Transverse colon (tissue), 4 donors: ENCODE measurements around the gene CMKLR1. TPM values are rescaled to one million over a fixed set of nuclear protein-coding genes. Genes with fewer than 3 reads are reported as not detected.

Experiments
- DNase-seq: peaks from one replicate; pipeline ENCODE4 v3.0.0-alpha.2; 2019
- H3K27ac ChIP-seq, 4 donors: fragments of 200-600 bp; sonication (generic); 2 replicates each; pipeline ENCODE4 v1.5.1; 2016 to 2018; ENCODE audit warnings: inconsistent platforms in 4 of 4
- H3K27me3 ChIP-seq: fragments of 200-600 bp; sonication (generic); 2 replicates; pipeline ENCODE4 v1.5.1; 2017; ENCODE audit warnings: inconsistent platforms
- H3K36me3 ChIP-seq, 4 donors: fragments of 200-600 bp; sonication (generic); 2 replicates each; pipeline ENCODE4 v1.5.1; 2017 to 2019; ENCODE audit warnings: inconsistent platforms in 4 of 4
- H3K4me1 ChIP-seq, 4 donors: fragments of 200-600 bp; sonication (generic); 2 replicates each; pipeline ENCODE4 v1.5.1; 2017 to 2020; ENCODE audit warnings: inconsistent platforms in 4 of 4
- H3K4me3 ChIP-seq, 4 donors: fragments of 200-600 bp; sonication (generic); 1 replicate in 1 of 4; 2 replicates in 3 of 4; pipeline versions ENCODE4 v1.5.1 to v1.6.1; 2017 to 2019; ENCODE audit warnings: inconsistent platforms in 4 of 4
- H3K9me3 ChIP-seq, 2 donors: fragments of 200-600 bp; sonication (generic); 2 replicates each; pipeline ENCODE4 v1.5.1; 2017 to 2019; ENCODE audit warnings: inconsistent platforms in 2 of 2
- CTCF ChIP-seq, 5 experiments: fragments of 200-600 bp in 3 of 5; fragments of 450-650 bp in 2 of 5; sonication (generic) in 3 of 5; IDR thresholded peaks; 1 replicate in 2 of 5; 2 replicates in 3 of 5; pipeline ENCODE4 v1.5.1; 2016 to 2017; ENCODE audit warnings: antibody characterized with exemption in 5 of 5, inconsistent platforms in 3 of 5, mild to moderate bottlenecking in 2 of 5, moderate library complexity in 1 of 5
- EP300 ChIP-seq: sonication (generic); formaldehyde crosslinking; IDR thresholded peaks from one replicate; pipeline ENCODE4 v1.6.1; 2017; ENCODE audit warnings: antibody characterized with exemption, low read depth
- POLR2A ChIP-seq: fragments of 450-650 bp; IDR thresholded peaks from one replicate; pipeline ENCODE4 v1.6.1; 2016; ENCODE audit warnings: antibody characterized with exemption, mild to moderate bottlenecking, moderate library complexity
- POLR2AphosphoS5 ChIP-seq, 3 donors: sonication (generic); formaldehyde crosslinking; IDR thresholded peaks; one replicate each; pipeline ENCODE4 v1.6.1; 2016; ENCODE audit warnings: antibody characterized with exemption in 3 of 3
- WGBS, 2 donors: methylation state at CpG; one replicate each; pipeline ENCODE4 v1.1.5; 2018; ENCODE audit warnings: low coverage in 1 of 2; 5-methylcytosine and 5-hydroxymethylcytosine counted together
- in situ Hi-C, 4 donors: fragments of 200-750 bp; cut with MboI; loops; one replicate each; pipeline versions ENCODE4 v1.15.0 to v1.15.1; 2017; ENCODE audit warnings: low sequenced_read_pairs in 3 of 4, low pct_ligation_motif_present in 1 of 4, low pct_unique_long_range_greater_than_20kb in 1 of 4
- intact Hi-C: fragments of 100-400 bp; cut with DNase I; formaldehyde crosslinking; loops from one replicate; pipeline ENCODE4 v1.15.1; 2023; ENCODE audit warnings: low total_unique reads
- total RNA-seq, 4 donors: library from RNA; depleted of rRNA; stranded (reverse); fragments of >200 nt; gene quantifications; one replicate each; pipeline ENCODE4 v1.1.0, GENCODE V29; 2016

CMKLR1 gene
- total RNA-seq, 4 donors from 2014 or later = 4.2 to 13.5 (median 4.5) TPM

GRCh38 chr12:108367436-108367835, 28.3 kb upstream of the CMKLR1 start:
- 88% methylated on average over 7 of the region's 7 CpGs; no CpG with 5 or more reads in 1 of the 2 donors for WGBS, 2 donors
- H3K4me3 ChIP-seq = no peak overlapping the region
- in situ Hi-C loops (no loop called here), intact Hi-C loops (no loop called here)
- H3K27ac ChIP-seq = no peak overlapping the region
- H3K36me3 ChIP-seq = no peaks in the 10 kb centered on the region
- no peak for DNase-seq
- H3K9me3 ChIP-seq = no peaks in the 10 kb centered on the region
- no peaks in the 10 kb centered on the region for H3K27me3 ChIP-seq
- TF ChIP-seq EP300 (no peak), POLR2AphosphoS5 (IDR thresholded peaks at IDR 0.05) (no peak), CTCF (IDR thresholded peaks at IDR 0.05) (no peak), POLR2A (no peak)
- H3K4me1 ChIP-seq = no peaks in the 10 kb centered on the region

GRCh38 chr12:108365324-108365723, 26.2 kb upstream of the CMKLR1 start:
- no peak overlapping the region for H3K4me3 ChIP-seq
- no peaks in the 10 kb centered on the region for H3K9me3 ChIP-seq
- H3K4me1 ChIP-seq = no peaks in the 10 kb centered on the region
- TF ChIP-seq EP300 (no peak), POLR2AphosphoS5 (IDR thresholded peaks at IDR 0.05) (no peak), POLR2A (no peak), CTCF (IDR thresholded peaks at IDR 0.05) (no peak)
- in situ Hi-C loops (no loop called here), intact Hi-C loops (no loop called here)
- H3K27ac ChIP-seq = no peak overlapping the region
- DNase-seq = no peak
- no peaks in the 10 kb centered on the region for H3K27me3 ChIP-seq
- H3K36me3 ChIP-seq = no peaks in the 10 kb centered on the region

- WGBS, 2 donors = 85 to 100% methylated on average over 1 to 3 of the region's 3 CpGs
Observed at GRCh38 chr12:108364879-108365278, 25.8 kb upstream of the CMKLR1 start.

GRCh38 chr12:108363565-108363964, 24.5 kb upstream of the CMKLR1 start:
- Histone ChIP-seq H3K4me3 (no peak overlapping the region), H3K4me1 (no peaks in the 10 kb centered on the region), H3K36me3 (no peaks in the 10 kb centered on the region), H3K27ac (no peak overlapping the region), H3K27me3 (no peaks in the 10 kb centered on the region), H3K9me3 (no peaks in the 10 kb centered on the region)
- intact Hi-C loops (no loop called here), in situ Hi-C loops (no loop called here)
- no peak for DNase-seq
- WGBS, 2 donors = 83 to 84% methylated on average over 1 of the region's 1 CpG
- TF ChIP-seq CTCF (IDR thresholded peaks at IDR 0.05) = no peak
- TF ChIP-seq POLR2AphosphoS5 (IDR thresholded peaks at IDR 0.05) = no peak
- no peak for TF ChIP-seq EP300
- no peak for TF ChIP-seq POLR2A

More at GRCh38 chr12:108364879-108365278, 25.8 kb upstream of the CMKLR1 start:
- Histone ChIP-seq H3K4me1 (no peaks in the 10 kb centered on the region), H3K4me3 (no peak overlapping the region), H3K36me3 (no peaks in the 10 kb centered on the region), H3K27ac (no peak overlapping the region), H3K9me3 (no peaks in the 10 kb centered on the region), H3K27me3 (no peaks in the 10 kb centered on the region)
- TF ChIP-seq CTCF (IDR thresholded peaks at IDR 0.05) (no peak), EP300 (no peak), POLR2AphosphoS5 (IDR thresholded peaks at IDR 0.05) (no peak), POLR2A (no peak)
- intact Hi-C loops (no loop called here), in situ Hi-C loops (no loop called here)
- DNase-seq = no peak
